Measurements from ENCODE around the gene AGRP. TPM values are rescaled to one million over a fixed set of nuclear protein-coding genes. Genes with fewer than 3 reads are reported as not detected.

The AGRP gene
- total and polyA plus RNA-seq, 2 of the 4 experiments (the other 2 are of a cell fraction): not detected

GRCh38 chr16:67474551-67475455, 8.5 kb downstream of the AGRP start:
- no peak overlapping the region for H2BK15ac ChIP-seq (ENCODE audit: low read depth, low read length)
- H2BK5ac ChIP-seq (ENCODE audit: low read depth, low read length, poor library complexity, severe bottlenecking): no peak overlapping the region
- 97% methylated on average over 6 of the region's 11 CpGs; no CpG with 5 or more reads in 1 of the 2 experiments for WGBS, 2 experiments (ENCODE audit: extremely low coverage in 2 of 2, insufficient read length in 1 of 2)
- H3K4me3 ChIP-seq (ENCODE audit: insufficient read depth, low read depth, low read length): no peak overlapping the region
- no peak overlapping the region for H3K23ac ChIP-seq (ENCODE audit: low read depth, low read length)
- H3K9me1 ChIP-seq (ENCODE audit: insufficient read depth, low read length): peaks cover 22% of the 10 kb centered on the region
- dilution Hi-C loops (cut with HindIII; ENCODE audit: low sequenced_read_pairs, unreplicated experiment) (no loop called here), intact Hi-C loops (cut with micrococcal nuclease) (no loop called here), in situ Hi-C loops (cut with MboI; ENCODE audit: low sequenced_read_pairs) (no loop called here)
- no peak overlapping the region for H2AK5ac ChIP-seq (ENCODE audit: low read depth, low read length)
- no peak for ATAC-seq (ENCODE audit: low read depth)
- POLR2A ChIA-PET (ENCODE audit: unreplicated experiment): no interaction called here
- H2AK9ac ChIP-seq (replicated peaks; ENCODE audit: low read depth, low read length, poor library complexity): no peak overlapping the region
- H2AFZ ChIP-seq (replicated peaks; ENCODE audit: low read length, poor library complexity): no peak overlapping the region
- no peak overlapping the region for H3K9ac ChIP-seq (ENCODE audit: low read depth, low read length)
- CTCF ChIA-PET: no interaction called here
- H2BK20ac ChIP-seq (ENCODE audit: low read depth, low read length): no peak overlapping the region
- H3K4me2 ChIP-seq (ENCODE audit: low read depth, low read length): no peak overlapping the region
- no TSS peak for BruUV-seq (replicated peaks)
- peaks cover 2% of the 10 kb centered on the region; the same call in 1 of the 2 replicates for H3K36me3 ChIP-seq (ENCODE audit: control insufficient read depth, insufficient read depth, low read length)
- H3K14ac ChIP-seq (replicated peaks; ENCODE audit: low read depth, low read length): no peak overlapping the region
- H3K4me1 ChIP-seq (ENCODE audit: control insufficient read depth, insufficient read depth, low read length): peaks cover 5% of the 10 kb centered on the region; the same call in 1 of the 2 replicates
- H2BK120ac ChIP-seq (ENCODE audit: low read depth, low read length): no peak overlapping the region
- DNase-seq: no peak
- peaks cover 75% of the 10 kb centered on the region for H4K20me1 ChIP-seq (ENCODE audit: insufficient read depth, low read length)
- no peak overlapping the region for H3K27ac ChIP-seq (ENCODE audit: insufficient read depth, low read length)
- H4K8ac ChIP-seq (ENCODE audit: low read depth in 2 of 2, low read length in 2 of 2): no peak overlapping the region
- H4K5ac ChIP-seq (ENCODE audit: low read depth, low read length): no peak overlapping the region
- no peak overlapping the region for H3K56ac ChIP-seq (ENCODE audit: extremely low read depth, insufficient read depth, low read length)
- peaks cover 27 to 81% of the 10 kb centered on the region in 2 experiments for H3K79me1 ChIP-seq (ENCODE audit: low read depth in 1 of 2, low read length in 2 of 2)
- H3K9me3 ChIP-seq (ENCODE audit: control insufficient read depth, insufficient read depth, low read length): no peaks in the 10 kb centered on the region
- no peaks in the 10 kb centered on the region for H3K27me3 ChIP-seq (ENCODE audit: control insufficient read depth, insufficient read depth, low read length)
- H3K18ac ChIP-seq (ENCODE audit: low read depth, low read length): no peak overlapping the region
- H4K91ac ChIP-seq (ENCODE audit: insufficient read depth, low read depth, low read length): no peak overlapping the region
- H3K4ac ChIP-seq (ENCODE audit: low read depth, low read length): no peak overlapping the region
- TF ChIP-seq CTCF (conservative IDR thresholded peaks at IDR 0.05; ENCODE audit: low read depth, low read length) (no peak), RFX5 (IDR thresholded peaks at IDR 0.05; ENCODE audit: low read depth, low read length) (no peak), MAZ (IDR thresholded peaks at IDR 0.05; ENCODE audit: borderline replicate concordance, low read depth, low read length) (no peak), BHLHE40 (IDR thresholded peaks at IDR 0.05; ENCODE audit: low read depth, low read length) (no peak), POLR2A (IDR thresholded peaks at IDR 0.05; ENCODE audit: low read depth, low read length) (no peak), MAFK (IDR thresholded peaks at IDR 0.05; ENCODE audit: low read depth, low read length) (no peak), RAD21 (IDR thresholded peaks at IDR 0.05; ENCODE audit: low read length) (no peak), RCOR1 (IDR thresholded peaks at IDR 0.05; ENCODE audit: insufficient replicate concordance, low read length) (no peak), MXI1 (IDR thresholded peaks at IDR 0.05; ENCODE audit: borderline replicate concordance, low read depth, low read length) (no peak), ELK1 (IDR thresholded peaks at IDR 0.05; ENCODE audit: borderline replicate concordance, low read depth, low read length) (no peak), NFE2L2 (IDR thresholded peaks at IDR 0.05; ENCODE audit: low read depth, low read length) (no peak), USF2 (IDR thresholded peaks at IDR 0.05; ENCODE audit: low read depth, low read length) (no peak), FOS (IDR thresholded peaks at IDR 0.05; ENCODE audit: low read depth, low read length) (no peak), CHD1 (IDR thresholded peaks at IDR 0.05; ENCODE audit: low read depth, low read length) (no peak), CEBPB (IDR thresholded peaks at IDR 0.05; ENCODE audit: low read depth, low read length) (no peak)
